ENCODE data around the gene RMC1. TPM values are rescaled to one million over a fixed set of nuclear protein-coding genes. Genes with fewer than 3 reads are reported as not detected.

The RMC1 gene
- total RNA-seq, 1 experiment from 2014 or later: 31.0 TPM

- DNase-seq: no peak
- Mint-ChIP-seq H3K9me3 (ENCODE audit: low read depth, unreplicated experiment) (no peaks in the 10 kb centered on the region), H3K36me3 (ENCODE audit: insufficient read depth, unreplicated experiment) (peaks cover 65% of the 10 kb centered on the region), H3K27me3 (ENCODE audit: unreplicated experiment) (no peaks in the 10 kb centered on the region), H3K27ac (ENCODE audit: unreplicated experiment) (no peak overlapping the region), H3K4me1 (ENCODE audit: low read depth, unreplicated experiment) (peaks cover 32% of the 10 kb centered on the region), H3K4me3 (ENCODE audit: low read depth, unreplicated experiment) (no peak overlapping the region)
- no peak for TF ChIP-seq CTCF (IDR thresholded peaks at IDR 0.05; ENCODE audit: unreplicated experiment)
- no TSS peak for BruUV-seq (replicated peaks)
- CTCF ChIA-PET: no interaction called here
- intact Hi-C loops (cut with micrococcal nuclease; ENCODE audit: unreplicated experiment): no loop called here
Measured at GRCh38 chr18:23569299-23570063, 66.2 kb downstream of the RMC1 start.

- Mint-ChIP-seq H3K27me3 (ENCODE audit: unreplicated experiment) (no peaks in the 10 kb centered on the region), H3K4me3 (ENCODE audit: low read depth, unreplicated experiment) (no peak overlapping the region), H3K4me1 (ENCODE audit: low read depth, unreplicated experiment) (peaks cover 32% of the 10 kb centered on the region), H3K36me3 (ENCODE audit: insufficient read depth, unreplicated experiment) (peaks cover 63% of the 10 kb centered on the region), H3K27ac (ENCODE audit: unreplicated experiment) (no peak overlapping the region), H3K9me3 (ENCODE audit: low read depth, unreplicated experiment) (no peaks in the 10 kb centered on the region)
- TF ChIP-seq CTCF (IDR thresholded peaks at IDR 0.05; ENCODE audit: unreplicated experiment): no peak
- intact Hi-C loops (cut with micrococcal nuclease; ENCODE audit: unreplicated experiment): no loop called here
- no peak for DNase-seq
- CTCF ChIA-PET: interaction anchor here (0.7 kb wide), 1 partner anchor 9 kb away, joined by 4 read pairs; no protein-coding TSS in a partner anchor
- no TSS peak for BruUV-seq (replicated peaks)
Measured at GRCh38 chr18:23570912-23571504, 67.7 kb downstream of the RMC1 start.

GRCh38 chr18:23572012-23572411, 68.7 kb downstream of the RMC1 start:
- BruUV-seq (replicated peaks): no TSS peak
- Mint-ChIP-seq H3K27ac (ENCODE audit: unreplicated experiment) (no peak overlapping the region), H3K36me3 (ENCODE audit: insufficient read depth, unreplicated experiment) (peaks cover 60% of the 10 kb centered on the region), H3K4me1 (ENCODE audit: low read depth, unreplicated experiment) (peaks cover 22% of the 10 kb centered on the region), H3K4me3 (ENCODE audit: low read depth, unreplicated experiment) (no peak overlapping the region), H3K9me3 (ENCODE audit: low read depth, unreplicated experiment) (no peaks in the 10 kb centered on the region), H3K27me3 (ENCODE audit: unreplicated experiment) (no peaks in the 10 kb centered on the region)
- CTCF ChIA-PET: no interaction called here
- DNase-seq: no peak
- intact Hi-C loops (cut with micrococcal nuclease; ENCODE audit: unreplicated experiment): no loop called here
- no peak for TF ChIP-seq CTCF (IDR thresholded peaks at IDR 0.05; ENCODE audit: unreplicated experiment)

GRCh38 chr18:23572570-23572969, 69.3 kb downstream of the RMC1 start:
- Mint-ChIP-seq H3K4me3 (ENCODE audit: low read depth, unreplicated experiment) (no peak overlapping the region), H3K27ac (ENCODE audit: unreplicated experiment) (no peak overlapping the region), H3K36me3 (ENCODE audit: insufficient read depth, unreplicated experiment) (peaks cover 55% of the 10 kb centered on the region), H3K4me1 (ENCODE audit: low read depth, unreplicated experiment) (peaks cover 21% of the 10 kb centered on the region), H3K27me3 (ENCODE audit: unreplicated experiment) (no peaks in the 10 kb centered on the region), H3K9me3 (ENCODE audit: low read depth, unreplicated experiment) (no peaks in the 10 kb centered on the region)
- intact Hi-C loops (cut with micrococcal nuclease; ENCODE audit: unreplicated experiment): no loop called here
- no peak for DNase-seq
- TF ChIP-seq CTCF (IDR thresholded peaks at IDR 0.05; ENCODE audit: unreplicated experiment): no peak
- CTCF ChIA-PET: no interaction called here
- BruUV-seq (replicated peaks): no TSS peak

Measured in Calu3 (cell line).